WERI-Rb-1 (cell line): ENCODE results near the gene MICA.
"Not testable (repeated sequence)": the region's sequence is repeated elsewhere in the genome, so short reads cannot be mapped to it uniquely, and the experiment has no call there.

Experiments used
- DNase-seq: peaks from one replicate; pipeline ENCODE4 v3.0.0-alpha.2; 2020
- H3K27ac ChIP-seq: fragments of 250-450 bp; sonication (Bioruptor Pico); 2 replicates; pipeline ENCODE4 v1.5.1; 2020; ENCODE audit warnings: mild to moderate bottlenecking, moderate library complexity
- H3K27me3 ChIP-seq: fragments of 250-450 bp; sonication (Bioruptor Pico); 2 replicates; pipeline ENCODE4 v1.5.1; 2021; ENCODE audit warnings: mild to moderate bottlenecking, low read depth, moderate library complexity; ENCODE audit not compliant: insufficient read depth, severe bottlenecking
- H3K36me3 ChIP-seq: fragments of 250-450 bp; sonication (Bioruptor Pico); 2 replicates; pipeline ENCODE4 v1.5.1; 2020; ENCODE audit warnings: mild to moderate bottlenecking, moderate library complexity
- H3K4me3 ChIP-seq: 2 replicates; pipeline ENCODE4 v1.5.1; 2011; ENCODE audit warnings: low read depth, mild to moderate bottlenecking, control low read depth, low read length
- H3K9me3 ChIP-seq: fragments of 250-450 bp; sonication (Bioruptor Pico); 2 replicates; pipeline ENCODE4 v1.5.1; 2021; ENCODE audit warnings: mild to moderate bottlenecking, moderate library complexity; ENCODE audit not compliant: severe bottlenecking
- TF ChIP-seq, protein P1 (sequence below): IDR thresholded peaks from 2 replicates; pipeline ENCODE4 v1.5.1; 2011; ENCODE audit warnings: low read depth, mild to moderate bottlenecking, control low read depth, inconsistent platforms, low read length

Gene MICA

DNA sequence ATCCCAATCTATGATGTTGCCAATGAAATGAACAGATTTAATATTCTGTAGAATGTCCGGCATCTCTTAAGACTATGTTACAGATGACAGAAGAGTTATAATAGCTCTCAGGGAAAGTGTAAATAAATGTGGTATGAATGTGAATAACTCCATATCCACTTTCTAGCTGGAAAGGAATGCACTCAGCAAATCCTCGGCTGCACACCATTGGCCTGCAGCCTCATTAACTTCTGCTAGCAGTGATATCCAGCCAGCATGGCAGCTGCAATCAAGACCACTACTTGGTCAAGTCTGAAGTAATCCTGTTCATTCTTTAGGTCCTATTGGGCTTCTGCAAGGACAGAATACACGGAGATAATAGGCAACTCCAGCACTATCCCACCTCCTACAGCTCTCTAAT, 17.3 kb upstream of the MICA start:
- no peaks in the 10 kb centered on the region for H3K36me3 ChIP-seq
- H3K27ac ChIP-seq: no peak overlapping the region
- peaks cover 5% of the 10 kb centered on the region for H3K9me3 ChIP-seq
- DNase-seq: no peak
- TF ChIP-seq, protein P1, sequence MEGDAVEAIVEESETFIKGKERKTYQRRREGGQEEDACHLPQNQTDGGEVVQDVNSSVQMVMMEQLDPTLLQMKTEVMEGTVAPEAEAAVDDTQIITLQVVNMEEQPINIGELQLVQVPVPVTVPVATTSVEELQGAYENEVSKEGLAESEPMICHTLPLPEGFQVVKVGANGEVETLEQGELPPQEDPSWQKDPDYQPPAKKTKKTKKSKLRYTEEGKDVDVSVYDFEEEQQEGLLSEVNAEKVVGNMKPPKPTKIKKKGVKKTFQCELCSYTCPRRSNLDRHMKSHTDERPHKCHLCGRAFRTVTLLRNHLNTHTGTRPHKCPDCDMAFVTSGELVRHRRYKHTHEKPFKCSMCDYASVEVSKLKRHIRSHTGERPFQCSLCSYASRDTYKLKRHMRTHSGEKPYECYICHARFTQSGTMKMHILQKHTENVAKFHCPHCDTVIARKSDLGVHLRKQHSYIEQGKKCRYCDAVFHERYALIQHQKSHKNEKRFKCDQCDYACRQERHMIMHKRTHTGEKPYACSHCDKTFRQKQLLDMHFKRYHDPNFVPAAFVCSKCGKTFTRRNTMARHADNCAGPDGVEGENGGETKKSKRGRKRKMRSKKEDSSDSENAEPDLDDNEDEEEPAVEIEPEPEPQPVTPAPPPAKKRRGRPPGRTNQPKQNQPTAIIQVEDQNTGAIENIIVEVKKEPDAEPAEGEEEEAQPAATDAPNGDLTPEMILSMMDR: no peak
- H3K27me3 ChIP-seq: no peaks in the 10 kb centered on the region
- H3K4me3 ChIP-seq: no peak overlapping the region

DNA sequence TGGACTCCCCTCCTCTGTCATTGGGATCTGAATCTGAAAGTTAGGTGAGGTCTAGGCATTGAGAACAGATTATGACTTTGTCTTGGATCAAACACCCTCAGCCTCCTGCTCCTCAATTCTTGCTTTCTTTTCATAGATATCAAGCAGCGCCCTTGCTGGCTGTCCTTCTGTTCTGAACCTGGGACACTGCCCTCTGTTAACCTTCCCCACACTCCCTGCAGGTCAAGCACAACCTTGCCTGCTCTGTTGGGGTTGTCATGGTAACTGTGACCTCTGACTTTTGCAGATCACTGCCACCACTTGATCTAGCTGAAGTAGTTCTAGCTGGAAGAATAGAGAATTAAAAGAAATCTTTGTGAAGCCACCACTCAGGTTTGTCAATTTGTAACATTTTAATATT, 16.4 kb upstream of the MICA start:
- H3K36me3 ChIP-seq: no peaks in the 10 kb centered on the region
- no peak overlapping the region for H3K27ac ChIP-seq
- DNase-seq: no peak
- peaks cover 5% of the 10 kb centered on the region for H3K9me3 ChIP-seq
- H3K27me3 ChIP-seq: no peaks in the 10 kb centered on the region
- no peak overlapping the region for H3K4me3 ChIP-seq
- TF ChIP-seq, protein P1: no peak

DNA sequence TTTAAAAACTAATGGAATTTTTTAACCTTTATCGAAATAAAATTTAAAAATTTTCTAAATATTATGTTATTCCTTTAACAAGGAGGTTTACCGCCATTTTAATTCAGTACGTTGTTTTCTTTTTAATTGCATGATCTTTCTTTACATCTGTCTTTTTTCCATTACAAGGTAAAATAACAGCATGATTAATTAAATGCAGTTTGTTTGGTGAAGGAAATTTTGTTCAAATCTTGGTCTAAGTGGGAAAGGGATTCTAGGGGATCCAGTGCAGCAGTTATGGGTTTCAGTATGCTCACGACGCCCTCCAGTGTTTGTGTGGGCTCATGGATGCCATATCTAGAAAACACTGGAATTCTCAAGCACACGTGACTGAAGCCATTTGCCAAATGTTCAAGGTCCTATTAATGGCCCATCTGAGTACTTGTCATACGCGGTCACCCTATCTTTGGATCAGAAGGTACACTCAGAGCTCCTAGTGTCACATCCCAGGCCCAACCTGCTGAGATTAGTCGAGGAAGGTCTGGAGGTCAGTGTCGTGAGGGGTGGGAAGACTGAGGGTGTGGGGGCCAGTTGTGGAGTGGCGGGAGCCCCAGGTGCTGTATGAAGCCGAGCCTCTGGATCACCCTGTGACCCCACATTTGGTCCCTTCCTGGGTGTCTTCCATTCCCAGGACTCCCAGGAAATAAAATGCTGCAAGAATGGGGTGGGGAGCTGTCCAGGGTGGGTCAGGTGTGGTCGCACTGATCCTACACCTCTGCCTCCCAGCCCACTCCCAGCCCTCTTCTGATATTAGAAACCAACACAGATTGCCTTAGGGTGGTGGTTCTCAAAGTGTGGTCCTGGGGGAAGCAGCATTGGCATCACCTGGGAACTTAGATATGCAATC, 14.2 kb upstream of the MICA start:
- not testable (repeated sequence) for DNase-seq, H3K27ac ChIP-seq, H3K27me3 ChIP-seq, H3K4me3 ChIP-seq, H3K36me3 ChIP-seq, H3K9me3 ChIP-seq

DNA sequence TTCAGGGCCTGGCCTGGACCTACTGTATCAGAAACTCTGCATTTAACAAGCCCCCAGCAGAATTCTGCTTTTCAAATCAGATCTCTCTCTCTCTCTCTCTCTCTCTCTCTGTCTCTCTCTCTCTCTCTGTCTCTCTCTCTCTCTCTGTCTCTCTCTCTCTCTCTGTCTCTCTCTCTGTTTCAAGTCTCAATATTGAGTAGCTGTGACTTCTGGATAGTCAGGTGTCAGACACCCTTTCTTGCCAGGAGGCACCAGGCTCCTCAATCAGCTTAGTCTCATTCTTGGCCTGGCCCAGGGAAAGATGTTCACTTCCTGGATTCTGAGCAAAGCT, 13.6 kb upstream of the MICA start:
- H3K36me3 ChIP-seq, DNase-seq, H3K27ac ChIP-seq, H3K27me3 ChIP-seq, H3K9me3 ChIP-seq, H3K4me3 ChIP-seq: not testable (repeated sequence)

DNA sequence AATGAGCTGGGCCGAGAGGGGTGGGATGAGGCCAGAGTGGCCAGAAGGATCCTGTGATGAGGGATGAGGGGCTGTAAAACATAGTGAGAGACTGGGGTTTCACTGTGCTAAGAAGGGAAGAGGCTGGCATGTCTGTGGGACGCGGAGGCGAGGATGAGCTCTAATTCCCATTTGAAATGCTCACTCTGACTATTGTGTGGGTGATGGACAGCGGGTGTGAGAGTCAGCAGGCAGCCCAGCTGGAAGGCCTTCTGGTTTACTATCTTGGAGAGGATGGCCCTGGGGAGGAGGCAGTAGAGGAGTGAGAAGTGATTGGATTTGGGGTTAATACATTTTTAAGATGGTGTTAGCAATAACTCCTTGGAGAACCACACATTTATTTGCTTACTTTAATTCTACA, 9.5 kb upstream of the MICA start:
- Histone ChIP-seq H3K27me3 (no peaks in the 10 kb centered on the region), H3K27ac (no peak overlapping the region), H3K4me3 (no peak overlapping the region), H3K36me3 (no peaks in the 10 kb centered on the region), H3K9me3 (peaks cover 18% of the 10 kb centered on the region)
- DNase-seq: no peak
- TF ChIP-seq, protein P1: no peak

DNA sequence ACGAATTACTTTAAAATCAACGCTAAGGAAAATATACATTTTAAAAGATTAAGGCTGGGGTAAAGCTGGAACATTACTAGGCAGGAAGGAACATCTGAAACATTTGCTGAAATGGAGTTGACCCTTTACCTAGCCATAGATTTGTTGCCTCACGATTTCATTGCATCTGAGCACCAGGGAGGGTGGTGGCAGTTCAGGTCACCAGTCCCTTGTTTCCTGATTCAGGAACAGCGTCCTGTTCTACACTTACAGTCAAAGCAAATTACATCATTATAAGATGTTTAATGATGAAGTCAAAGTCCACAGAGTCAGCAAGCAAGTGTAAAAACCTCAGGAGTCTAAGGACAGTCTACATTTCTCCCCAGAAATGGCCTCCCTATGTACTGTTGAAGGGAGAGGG, 9.0 kb upstream of the MICA start:
- Histone ChIP-seq H3K36me3 (no peaks in the 10 kb centered on the region), H3K27me3 (no peaks in the 10 kb centered on the region), H3K27ac (no peak overlapping the region), H3K9me3 (peaks cover 22% of the 10 kb centered on the region), H3K4me3 (no peak overlapping the region)
- TF ChIP-seq, protein P1: no peak
- no peak for DNase-seq

DNA sequence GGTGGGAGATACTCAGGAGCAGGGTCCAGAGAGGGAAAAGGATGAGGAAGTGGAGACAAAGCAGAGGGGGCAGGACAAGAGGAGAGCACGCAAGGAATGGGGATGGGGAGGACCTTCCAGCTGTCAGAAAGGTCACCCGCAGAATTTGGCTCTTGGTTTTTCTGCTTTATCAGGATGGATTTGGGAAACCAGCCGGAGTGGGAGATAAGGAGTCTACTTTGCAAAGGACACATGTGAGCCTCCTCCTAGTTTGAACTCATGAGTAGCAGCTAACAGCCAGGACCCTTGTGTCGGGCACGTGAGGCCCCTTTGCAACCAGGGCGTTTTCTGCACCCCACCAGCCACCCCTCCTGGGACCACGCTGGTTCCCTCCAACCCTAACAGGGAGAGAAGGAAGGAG, 7.6 kb upstream of the MICA start:
- Histone ChIP-seq H3K36me3 (no peaks in the 10 kb centered on the region), H3K4me3 (no peak overlapping the region), H3K27ac (no peak overlapping the region), H3K27me3 (no peaks in the 10 kb centered on the region), H3K9me3 (peaks cover 31% of the 10 kb centered on the region)
- no peak for DNase-seq
- TF ChIP-seq, protein P1: no peak
